ENCODE data around the gene CST5. TPM values are rescaled to one million over a fixed set of nuclear protein-coding genes. Genes with fewer than 3 reads are reported as not detected.

Gene CST5
- total RNA-seq, 1 experiment from 2014 or later, result not detected

DNA sequence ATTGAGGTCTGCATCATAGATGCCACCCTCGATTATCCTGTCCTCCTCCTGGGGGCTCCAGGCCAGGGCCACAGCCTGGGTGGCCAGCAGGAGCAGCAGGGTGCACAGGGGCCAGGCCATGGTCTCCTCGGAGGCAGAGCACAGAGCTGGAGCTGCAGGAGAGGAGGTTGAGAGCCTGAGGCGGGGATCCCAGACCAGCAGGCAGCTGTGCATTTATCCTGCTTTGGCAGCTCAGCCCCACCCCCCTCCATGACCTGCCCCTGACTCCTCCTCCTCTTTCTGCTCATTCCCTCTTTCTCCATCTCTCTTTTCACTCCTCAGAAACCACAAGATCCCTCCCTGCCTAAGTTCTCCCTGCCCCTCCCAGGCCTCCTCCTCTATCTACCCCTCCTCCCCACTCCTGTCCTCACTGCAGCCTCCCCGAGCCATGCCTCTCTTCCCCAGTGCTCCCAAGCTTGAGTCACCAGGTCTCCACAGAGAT, 53.0 kb downstream of the CST5 start, which contains the start of gene CST2:
TSS of gene CST2 (minus strand) at position 189 of the 481 bp plus-strand sequence. CDS start at position 120, 69 bp downstream.
- Histone ChIP-seq H3K27ac (ENCODE audit: low read depth, low read length) (no peak within 1 kb of the TSS), H3K4me3 (replicated peaks in 1 of 2; ENCODE audit: low read depth in 1 of 2, low read length in 2 of 2) (no peak within 1 kb of the TSS), H3K79me2 (ENCODE audit: insufficient read depth, low read length) (no peaks in the 10 kb centered on the region), H3K4me1 (ENCODE audit: control insufficient read depth in 1 of 2, insufficient read depth in 2 of 2, low read length in 2 of 2) (no peaks in the 10 kb centered on the region), H3K9me2 (ENCODE audit: insufficient read depth) (no peaks in the 10 kb centered on the region), H3K27me3 (ENCODE audit: insufficient read depth, low read length) (no peaks in the 10 kb centered on the region), H4K20me1 (ENCODE audit: insufficient read depth) (no peaks in the 10 kb centered on the region), H3K9ac (ENCODE audit: low read length) (no peak within 1 kb of the TSS), H3K9me3 (ENCODE audit: control insufficient read depth in 1 of 2, insufficient read depth in 1 of 2, low read depth in 1 of 2, low read length in 2 of 2) (no peaks in the 10 kb centered on the region), H3K36me3 (ENCODE audit: control insufficient read depth in 1 of 2, insufficient read depth in 2 of 2, low read length in 2 of 2) (no peaks in the 10 kb centered on the region), H2AFZ (ENCODE audit: low read depth, low read length, poor library complexity, severe bottlenecking) (no peak within 1 kb of the TSS), H3K4me2 (ENCODE audit: low read length) (no peak within 1 kb of the TSS)
- intact Hi-C loops (cut with micrococcal nuclease), result no loop called here
- ChIA-PET POLR2A (no interaction called here), CTCF (no interaction called here), RAD21 (ENCODE audit: low non-redundant PET in 1 of 2, low total read pairs in 2 of 2, uncharacterized antibody in 2 of 2, unreplicated experiment in 2 of 2) (no interaction called here)
- no peak for ATAC-seq
- DNase-seq (ENCODE audit: low read depth, low spot score), result no peak
- TF ChIP-seq TCF7L2 (IDR thresholded peaks at IDR 0.05; ENCODE audit: borderline replicate concordance, extremely low read depth, insufficient read depth, insufficient read length) (no peak), YY1 (IDR thresholded peaks at IDR 0.05; ENCODE audit: extremely low read depth, insufficient replicate concordance, low read depth, low read length) (no peak), POLR2AphosphoS5 (IDR thresholded peaks at IDR 0.05; ENCODE audit: low read depth, low read length) (no peak), FOSL1 (IDR thresholded peaks at IDR 0.05; ENCODE audit: low read depth) (no peak)
- no TSS peak for BruUV-seq (replicated peaks)

Other genes with a start within 250 kb of the CST5 start
- gene CST3, start 241.8 kb downstream of the CST5 start, total RNA-seq (2021; ENCODE audit: unreplicated experiment), result 181 TPM
- not detected for gene CST4, start 190.7 kb downstream of the CST5 start, total RNA-seq (2021; ENCODE audit: unreplicated experiment)
- gene CST1, start 128.8 kb downstream of the CST5 start, total RNA-seq (2021; ENCODE audit: unreplicated experiment), result not detected
- gene CST2, start 53.0 kb downstream of the CST5 start, total RNA-seq (2021; ENCODE audit: unreplicated experiment), result not detected
- not detected for gene GGTLC1, start 109.0 kb upstream of the CST5 start, total RNA-seq (2021; ENCODE audit: unreplicated experiment)

All from HCT116 (cell line).